GM18499 (cell line): ENCODE results near the gene HCN2.

ENCODE experiments used
- ATAC-seq: cut with Tn5 transposase; IDR thresholded peaks from one replicate; pipeline ENCODE4 v1.9.1; 2021; ENCODE audit warnings: moderate number of reproducible peaks; ENCODE audit not compliant: insufficient read depth, unreplicated experiment

The HCN2 gene

GRCh38 chr19:589693-590395 lies at the start of gene HCN2:
HCN2 (plus strand) TSS chr19:589881; CDS start chr19:589946, 65 bp downstream.
- no peak for ATAC-seq

DNA sequence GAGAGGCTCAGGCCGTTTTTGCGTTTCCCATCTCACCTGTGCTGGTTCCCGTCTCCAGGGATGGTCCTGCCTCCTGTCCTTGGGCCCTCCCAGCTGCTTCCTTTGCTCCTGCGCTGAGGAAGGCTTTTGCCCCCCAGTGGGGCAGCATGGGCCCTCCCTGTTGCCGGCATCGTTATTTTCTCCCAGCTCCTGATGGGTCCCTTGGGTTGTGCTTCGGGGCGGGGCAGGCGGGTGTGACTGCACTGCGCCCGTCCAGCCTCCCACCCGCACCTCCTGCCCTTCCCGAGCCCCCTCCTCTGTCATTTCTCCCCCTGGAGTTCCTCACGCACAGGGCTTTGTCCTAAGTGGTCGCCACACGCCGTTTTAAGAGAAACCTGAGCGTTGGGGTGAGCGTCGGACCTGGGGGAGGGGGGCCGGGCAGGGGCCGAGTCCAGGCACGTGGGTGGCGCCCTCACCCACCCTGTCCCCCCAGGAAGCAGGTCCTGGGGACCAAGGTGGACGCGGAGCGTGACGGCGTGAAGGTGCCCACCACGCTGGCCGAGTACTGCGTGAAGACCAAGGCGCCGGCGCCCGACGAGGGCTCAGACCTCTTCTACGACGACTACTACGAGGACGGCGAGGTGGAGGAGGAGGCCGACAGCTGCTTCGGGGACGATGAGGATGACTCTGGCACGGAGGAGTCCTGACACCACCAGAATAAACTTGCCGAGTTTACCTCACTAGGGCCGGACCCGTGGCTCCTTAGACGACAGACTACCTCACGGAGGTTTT lies 48.6 kb upstream of the HCN2 start:
- ATAC-seq = no peak

DNA sequence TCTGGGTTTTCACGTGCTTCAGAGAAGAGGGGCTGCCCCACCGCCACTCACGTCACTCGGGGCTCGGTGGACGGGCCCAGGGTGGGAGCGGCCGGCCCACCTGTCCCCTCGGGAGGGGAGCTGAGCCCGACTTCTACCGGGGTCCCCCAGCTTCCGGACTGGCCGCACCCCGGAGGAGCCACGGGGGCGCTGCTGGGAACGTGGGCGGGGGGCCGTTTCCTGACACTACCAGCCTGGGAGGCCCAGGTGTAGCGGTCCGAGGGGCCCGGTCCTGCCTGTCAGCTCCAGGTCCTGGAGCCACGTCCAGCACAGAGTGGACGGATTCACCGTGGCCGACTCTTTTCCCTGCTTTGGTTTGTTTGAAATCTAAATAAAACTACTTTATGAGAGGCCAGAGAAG lies 48.0 kb upstream of the HCN2 start:
- no peak for ATAC-seq

DNA sequence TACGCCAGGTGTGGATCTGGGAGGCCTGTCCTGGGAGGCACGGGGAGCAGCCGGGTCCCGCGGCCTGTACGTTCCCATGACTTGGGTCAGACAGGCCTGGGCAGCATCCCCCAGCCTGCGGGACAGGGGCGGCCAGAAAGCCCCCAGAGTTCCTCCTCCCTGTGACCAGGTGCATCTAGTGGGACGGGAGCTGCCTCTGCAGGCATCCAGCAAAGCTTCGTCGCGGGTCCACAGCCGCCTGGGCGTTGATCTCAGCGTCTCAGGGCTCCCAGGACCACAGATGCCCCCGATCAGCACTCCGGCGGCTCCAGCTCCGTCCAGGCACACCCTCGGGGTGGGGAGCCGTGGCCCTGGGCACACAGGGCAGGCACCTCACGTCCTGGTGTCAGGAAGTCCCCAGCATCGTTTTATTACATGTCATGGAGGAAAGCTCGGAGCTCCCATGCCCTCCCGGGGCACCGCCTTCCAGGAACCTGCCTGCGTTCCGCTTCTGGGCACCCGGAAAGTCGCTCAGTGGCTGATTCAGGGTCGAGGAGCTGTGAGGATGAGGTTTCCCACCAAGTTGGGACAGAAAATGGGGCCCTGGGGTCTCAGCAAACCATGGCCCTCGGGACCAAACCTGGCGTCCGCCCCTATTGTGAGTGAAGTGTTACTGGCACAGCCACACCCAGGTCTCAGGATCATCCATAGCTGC lies 47.4 kb upstream of the HCN2 start:
- ATAC-seq = no peak

DNA sequence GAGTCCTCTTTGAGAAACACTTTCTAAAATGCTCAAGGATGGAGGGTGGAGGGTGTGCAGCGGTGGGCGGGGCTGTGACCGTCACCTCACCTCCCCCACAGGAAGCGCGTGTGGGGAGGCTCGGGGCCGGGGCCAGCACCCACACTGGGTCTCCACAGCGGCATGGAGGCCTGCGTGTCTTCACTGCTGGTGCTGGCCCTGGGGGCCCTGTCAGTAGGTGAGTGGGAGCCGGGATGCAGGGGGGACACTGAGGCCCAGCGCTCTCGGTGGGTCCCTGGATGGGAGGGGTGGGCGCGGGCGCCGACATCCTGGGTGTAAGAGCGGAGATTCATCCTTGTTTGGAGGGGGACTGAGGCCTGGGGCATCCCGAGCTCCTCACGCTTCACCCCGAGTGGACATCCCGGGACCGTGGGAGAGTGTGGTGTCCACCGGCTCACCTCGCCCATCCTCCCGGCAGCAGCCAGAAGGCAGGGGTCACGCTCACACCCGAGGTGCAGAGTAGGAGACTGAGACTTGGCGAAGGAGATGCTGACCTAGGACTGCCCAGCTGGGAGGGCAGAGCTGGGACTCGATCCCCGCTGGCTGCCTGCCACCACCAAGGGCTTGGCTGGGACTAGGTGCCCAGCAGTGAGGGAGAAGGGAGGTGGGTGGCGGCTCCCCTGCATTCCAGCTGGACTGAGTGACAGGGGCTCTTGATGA lies 45.6 kb upstream of the HCN2 start, which contains the start of gene GZMM:
GZMM (plus strand) TSS at position 144 of the 699 bp plus-strand sequence; CDS start at position 163, 19 bp downstream.
- ATAC-seq = no peak

GRCh38 chr19:547117-547516 lies 42.6 kb upstream of the HCN2 start:
- no peak for ATAC-seq

GRCh38 chr19:547836-548720 lies 41.6 kb upstream of the HCN2 start:
- ATAC-seq = no peak

- ATAC-seq = no peak
Observed at GRCh38 chr19:548886-549830, 40.5 kb upstream of the HCN2 start.

DNA sequence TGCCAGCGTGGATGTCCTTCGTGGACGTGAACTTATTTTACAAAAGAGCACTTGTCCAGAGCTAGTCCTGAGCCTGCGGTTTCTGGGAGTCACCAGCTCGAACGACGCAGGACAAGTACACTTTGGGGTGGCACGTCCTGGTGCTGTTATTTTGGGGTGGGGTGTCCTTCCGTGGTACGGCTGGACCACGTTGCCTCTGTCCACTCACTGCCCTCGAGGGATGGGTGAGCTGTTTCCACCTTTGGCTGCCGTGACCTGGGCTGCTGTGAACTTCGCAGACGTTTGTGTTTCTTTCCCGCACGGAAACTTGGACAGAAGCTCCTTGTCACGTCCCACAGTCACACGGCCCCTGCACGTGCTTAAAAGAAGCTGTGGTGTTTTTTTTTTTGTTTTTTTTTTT lies 34.9 kb upstream of the HCN2 start:
- no peak for ATAC-seq

DNA sequence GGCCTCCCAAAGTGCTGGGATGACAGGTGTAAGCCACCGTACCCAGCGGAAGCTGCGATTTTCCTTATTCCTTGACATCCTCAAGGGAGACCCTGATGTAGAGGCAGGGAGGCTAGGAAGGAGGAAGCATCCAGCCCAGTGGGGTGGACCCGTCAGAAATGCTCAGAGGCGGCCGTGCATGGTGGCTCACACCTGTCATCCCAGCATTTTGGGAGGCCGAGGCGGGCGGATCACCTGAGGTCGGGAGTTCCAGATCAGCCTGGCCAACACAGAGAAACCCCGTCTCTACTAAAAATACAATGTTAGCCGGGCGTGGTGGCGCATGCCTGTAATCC lies 34.2 kb upstream of the HCN2 start:
- no peak for ATAC-seq

DNA sequence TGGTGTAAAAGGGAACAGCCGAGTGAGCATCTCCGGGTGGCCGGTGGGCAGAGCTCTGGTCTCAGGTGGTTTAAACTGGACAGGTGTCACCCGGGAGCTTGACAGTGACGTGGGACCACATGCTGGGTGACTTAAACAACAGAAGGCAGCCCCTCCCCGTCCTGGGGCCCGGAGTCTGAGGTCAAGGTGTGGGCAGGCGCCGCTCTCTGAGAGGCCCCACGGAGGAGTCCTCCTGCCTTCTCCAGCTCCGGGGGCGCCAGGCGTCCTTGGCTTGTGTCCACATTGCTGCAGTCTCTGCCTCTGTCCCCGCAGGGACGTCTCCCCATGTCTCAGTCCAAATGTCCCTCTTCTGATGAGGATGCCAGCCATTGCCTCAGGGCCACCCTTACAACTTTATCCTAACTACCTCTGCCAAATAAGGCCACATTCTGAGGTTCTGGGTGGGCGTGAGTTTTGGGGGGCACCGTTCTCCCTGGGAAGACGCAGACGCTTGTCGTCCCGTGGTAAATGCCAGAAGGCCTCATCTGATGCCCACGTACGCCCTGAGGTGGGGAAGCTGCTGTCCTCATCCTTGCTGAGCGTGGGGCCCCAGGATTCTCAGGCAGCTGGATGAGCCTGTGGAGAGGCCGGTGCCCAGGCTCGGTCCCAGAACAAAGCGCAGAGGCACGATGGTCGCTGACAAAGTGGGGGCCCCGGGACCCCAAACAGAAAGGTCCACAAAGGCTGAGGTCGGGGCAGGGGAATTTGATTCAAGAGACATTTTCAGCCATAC lies 32.9 kb upstream of the HCN2 start:
- ATAC-seq = no peak

DNA sequence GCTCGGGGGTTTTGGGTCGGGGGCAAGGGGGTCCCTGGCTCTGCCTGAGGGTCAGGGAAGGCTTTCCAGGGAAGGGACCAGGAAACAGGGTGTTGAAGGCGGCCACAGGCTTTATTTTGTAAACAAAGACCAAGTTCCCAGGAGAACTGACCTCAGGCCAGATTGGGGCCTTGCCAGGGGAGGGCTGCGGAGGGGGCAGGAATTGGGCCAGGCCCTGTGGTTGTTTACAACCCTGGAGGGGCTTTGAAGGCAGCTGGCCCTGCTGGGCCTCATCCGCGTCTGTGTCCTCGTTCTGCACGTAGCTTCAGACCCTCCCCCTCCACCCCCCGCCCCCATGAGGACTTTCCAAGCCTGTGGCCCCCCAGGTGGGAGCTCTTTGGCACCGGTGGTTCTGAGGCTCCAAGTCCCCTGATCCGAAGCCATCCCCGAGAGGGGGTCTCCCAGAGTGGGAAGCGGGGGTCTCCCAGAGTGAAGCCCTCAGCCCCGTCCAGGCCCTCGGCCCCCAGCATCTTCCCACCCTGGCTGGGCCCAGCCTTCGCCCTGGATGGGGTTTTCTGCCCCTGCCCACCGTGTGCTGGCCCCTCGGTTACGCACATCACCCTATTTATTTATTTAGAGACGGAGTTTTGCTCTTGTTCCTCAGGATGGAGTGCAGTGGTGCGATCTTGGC lies 30.8 kb upstream of the HCN2 start:
- ATAC-seq = no peak

- no peak for ATAC-seq
Observed at GRCh38 chr19:560121-560520, 29.6 kb upstream of the HCN2 start.

DNA sequence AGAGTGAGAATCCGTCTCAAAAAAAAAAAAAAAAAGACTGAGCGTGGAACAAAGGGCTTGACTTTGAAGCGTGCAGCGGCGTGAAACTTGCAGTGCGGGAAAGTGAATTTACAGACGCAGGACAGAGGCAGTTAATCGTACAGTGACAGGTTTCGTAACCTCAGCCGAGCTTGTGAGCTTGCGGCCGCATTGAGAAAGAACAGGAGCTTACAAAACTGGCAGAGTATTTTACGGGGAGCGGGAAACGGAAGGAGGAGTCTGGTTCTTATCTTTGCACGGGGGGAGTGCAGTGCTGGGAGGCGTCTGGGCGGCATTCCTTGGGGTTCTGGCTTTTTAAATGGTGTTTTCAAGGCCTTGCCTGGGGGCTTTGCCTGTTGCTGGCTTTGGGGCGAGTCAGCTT lies 23.3 kb upstream of the HCN2 start:
- no peak for ATAC-seq

DNA sequence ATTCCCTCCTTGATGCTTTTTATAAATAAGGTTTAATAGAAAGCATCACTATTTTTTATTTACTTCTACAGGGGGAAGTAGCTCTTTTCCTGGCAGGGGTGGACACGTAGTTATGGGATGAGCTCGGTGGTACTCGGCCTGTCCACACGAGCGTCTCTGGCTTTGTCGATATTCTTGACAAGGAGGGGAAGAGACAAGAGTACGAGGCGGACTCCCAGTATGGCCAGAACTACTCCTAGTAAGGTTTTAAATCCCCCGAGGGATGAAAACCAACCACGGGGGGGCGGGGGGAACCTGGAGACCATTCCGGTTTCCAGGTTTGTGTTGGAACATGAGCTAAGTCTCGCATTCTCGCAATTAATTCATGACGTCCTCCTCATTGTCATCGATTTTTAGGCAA lies 22.8 kb upstream of the HCN2 start:
- no peak for ATAC-seq

DNA sequence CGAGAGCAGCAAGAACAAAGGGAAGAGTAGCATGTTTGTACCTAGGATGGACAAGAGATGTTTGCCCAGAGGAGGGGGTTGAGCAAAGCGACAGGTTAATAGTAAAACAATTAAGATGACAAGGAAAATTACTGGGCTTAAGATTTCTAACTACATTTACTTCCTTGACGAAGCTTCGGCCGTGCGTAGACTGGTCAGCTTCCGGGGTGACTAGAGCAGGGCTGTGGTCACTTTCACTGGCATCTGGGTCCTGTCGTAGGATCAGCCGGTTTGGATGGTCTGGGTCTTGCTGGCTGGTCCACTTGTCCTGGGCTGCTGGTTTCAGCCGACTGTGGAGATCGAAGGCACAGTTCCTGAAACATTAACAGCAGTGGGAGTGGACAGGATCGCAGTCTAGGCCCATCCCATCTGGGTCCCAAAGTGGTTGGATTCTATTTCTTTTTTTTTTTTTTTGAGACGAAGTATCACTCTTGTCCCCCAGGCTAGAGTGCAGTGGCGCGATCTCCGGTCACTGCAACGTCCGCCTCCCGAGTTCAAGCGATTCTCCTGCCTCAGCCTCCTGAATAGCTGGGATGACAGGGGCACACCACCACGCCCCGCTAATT lies 22.3 kb upstream of the HCN2 start:
- no peak for ATAC-seq

DNA sequence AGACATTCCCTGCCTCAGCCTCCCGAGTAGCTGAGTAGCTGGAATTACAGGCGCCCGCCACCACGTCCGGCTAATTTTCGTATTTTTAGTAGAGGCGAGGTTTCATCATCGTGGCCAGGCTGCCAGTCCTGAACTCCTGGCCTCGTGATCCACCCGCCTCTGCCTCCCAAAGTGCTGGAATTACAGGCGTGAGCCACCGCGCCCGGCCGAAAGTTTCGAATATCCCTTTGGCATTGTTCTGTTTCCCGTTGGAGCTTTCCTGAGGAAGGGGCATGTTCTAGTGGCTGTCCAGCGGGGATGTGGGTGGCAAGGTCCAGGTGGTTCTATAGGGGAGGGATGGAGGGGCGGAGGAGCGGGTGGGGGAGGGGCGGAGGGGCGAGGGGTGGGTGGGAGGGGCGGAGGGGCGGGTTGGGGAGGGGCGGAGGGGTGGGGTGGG lies 19.4 kb upstream of the HCN2 start:
- no peak for ATAC-seq
